GM03348 (cell line): ENCODE data around the gene FGF11.

Source experiments
- DNase-seq: peaks from one replicate; pipeline ENCODE4 v3.0.0; 2012; ENCODE audit warnings: low spot score

The FGF11 gene

GRCh38 chr17:7439462-7440112, at the start of gene FGF11:
Gene FGF11, plus strand, starts transcription at chr17:7439512. Its CDS starts 109 bp downstream, at chr17:7439621.
- DNase-seq: no peak

DNA sequence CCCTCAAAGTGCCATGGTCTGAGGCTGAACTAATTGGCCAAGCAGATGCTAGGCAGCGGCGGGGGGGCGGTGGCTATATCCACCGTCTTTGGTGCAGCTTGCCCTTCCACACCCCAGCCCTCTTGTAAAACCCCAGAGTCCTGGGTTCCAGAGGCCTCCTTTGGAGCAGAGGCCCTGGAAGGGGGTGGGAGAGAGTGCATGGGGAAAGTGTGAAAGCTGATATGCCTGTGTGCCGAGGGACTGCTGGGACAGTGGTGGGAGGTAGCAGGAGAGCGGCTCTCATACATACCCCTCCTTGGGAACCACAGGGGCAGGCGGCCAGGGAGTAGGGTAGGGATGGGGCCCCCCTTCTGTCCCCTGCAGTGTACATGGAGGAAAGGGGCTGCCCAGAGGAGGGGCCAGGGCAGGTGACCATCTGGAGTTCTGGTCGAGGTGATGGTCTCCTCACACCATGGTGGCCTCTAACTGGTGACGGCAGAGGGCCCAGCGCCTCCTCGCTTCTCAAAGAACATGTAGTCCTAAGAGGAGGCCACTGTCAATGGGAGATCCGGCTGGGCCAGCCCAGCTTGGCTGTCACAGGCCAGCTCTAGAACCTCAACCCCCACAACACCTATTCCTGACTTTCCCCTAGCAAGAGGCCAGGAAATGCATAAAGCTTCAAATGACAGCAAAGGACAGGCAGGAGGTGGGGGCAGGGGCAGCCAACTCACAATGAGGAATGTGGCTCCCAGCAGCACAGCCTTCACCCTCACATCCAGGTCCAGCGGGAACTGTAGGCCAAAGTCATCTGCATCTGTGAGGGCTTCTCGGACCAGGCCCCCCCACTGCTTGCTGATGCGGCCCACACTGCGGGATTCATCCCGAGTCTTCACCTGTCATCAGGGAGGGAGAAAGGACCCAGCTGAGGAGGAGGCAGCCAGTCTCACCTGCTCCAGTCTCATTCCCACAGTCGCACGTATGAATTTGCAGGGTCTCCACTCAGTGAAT, 49.1 kb upstream of the FGF11 start:
- no peak for DNase-seq

GRCh38 chr17:7391307-7391706, 48.0 kb upstream of the FGF11 start:
- no peak for DNase-seq

GRCh38 chr17:7392696-7393612, 46.4 kb upstream of the FGF11 start:
- DNase-seq: no peak

GRCh38 chr17:7393613-7394451, 45.5 kb upstream of the FGF11 start:
- peak; percentile 66 for DNase-seq

GRCh38 chr17:7394452-7395191, 44.7 kb upstream of the FGF11 start, which contains the start of gene PLSCR3:
Gene PLSCR3, minus strand, starts transcription at chr17:7394525. Its CDS starts 415 bp downstream, at chr17:7394110.
- peak; percentile 97 for DNase-seq

DNA sequence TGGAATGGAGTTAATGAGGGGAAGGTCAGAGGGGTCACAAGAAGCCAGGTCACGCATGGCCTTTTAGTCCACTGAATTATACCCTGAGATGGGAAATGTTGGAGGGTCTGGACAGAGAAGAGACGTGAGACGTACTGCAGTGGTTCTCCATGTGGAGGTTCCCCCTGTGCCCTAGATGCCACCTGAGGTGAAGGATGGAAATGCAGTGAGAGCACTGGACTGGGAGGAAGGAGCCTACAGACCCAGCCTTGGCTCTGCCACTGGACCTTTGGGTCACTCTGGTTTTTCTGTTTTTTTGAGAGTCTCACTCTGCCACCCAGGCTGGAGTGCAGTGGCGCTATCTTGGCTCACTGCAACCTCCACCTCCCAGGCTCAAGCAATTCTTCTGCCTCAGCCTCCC, 43.2 kb upstream of the FGF11 start:
- no peak for DNase-seq

- DNase-seq: no peak
Measured at GRCh38 chr17:7398612-7399011, 40.7 kb upstream of the FGF11 start.

DNA sequence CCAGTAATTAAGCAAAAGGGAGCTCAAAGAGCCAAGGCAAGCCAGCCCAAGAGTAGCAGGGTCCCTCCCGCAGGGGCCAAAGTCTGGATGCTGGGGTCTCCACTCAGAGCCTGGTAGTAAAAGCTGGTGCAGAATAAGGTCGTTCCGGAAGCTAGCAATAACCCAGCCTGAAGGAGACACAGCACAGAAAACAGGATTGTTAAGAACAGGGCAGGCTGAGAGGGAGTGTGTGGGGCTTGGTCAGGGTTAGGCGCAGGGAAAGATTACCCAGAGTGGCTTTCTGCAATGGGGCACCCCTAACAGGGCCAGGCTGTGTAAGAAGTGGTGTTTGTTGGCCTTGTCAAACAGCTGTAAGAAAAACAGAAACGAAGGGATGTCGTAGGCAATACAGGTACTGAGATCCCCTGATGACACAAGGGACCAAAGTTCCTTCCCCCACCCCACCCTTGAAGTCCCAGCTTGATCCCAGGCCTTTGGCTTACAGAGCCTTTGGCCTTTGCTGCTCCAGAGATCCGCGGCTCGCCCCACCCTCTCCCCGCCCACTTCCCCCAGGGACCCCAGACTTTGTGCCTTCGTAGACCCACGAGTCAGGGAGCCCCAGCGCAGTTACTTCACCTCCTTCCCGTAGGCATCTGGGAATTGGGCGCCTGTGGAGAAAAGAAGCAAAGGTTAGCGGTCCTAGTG, 36.1 kb upstream of the FGF11 start:
- no peak for DNase-seq

- peak; percentile 92 for DNase-seq
Measured at GRCh38 chr17:7403727-7403976, 35.7 kb upstream of the FGF11 start.

DNA sequence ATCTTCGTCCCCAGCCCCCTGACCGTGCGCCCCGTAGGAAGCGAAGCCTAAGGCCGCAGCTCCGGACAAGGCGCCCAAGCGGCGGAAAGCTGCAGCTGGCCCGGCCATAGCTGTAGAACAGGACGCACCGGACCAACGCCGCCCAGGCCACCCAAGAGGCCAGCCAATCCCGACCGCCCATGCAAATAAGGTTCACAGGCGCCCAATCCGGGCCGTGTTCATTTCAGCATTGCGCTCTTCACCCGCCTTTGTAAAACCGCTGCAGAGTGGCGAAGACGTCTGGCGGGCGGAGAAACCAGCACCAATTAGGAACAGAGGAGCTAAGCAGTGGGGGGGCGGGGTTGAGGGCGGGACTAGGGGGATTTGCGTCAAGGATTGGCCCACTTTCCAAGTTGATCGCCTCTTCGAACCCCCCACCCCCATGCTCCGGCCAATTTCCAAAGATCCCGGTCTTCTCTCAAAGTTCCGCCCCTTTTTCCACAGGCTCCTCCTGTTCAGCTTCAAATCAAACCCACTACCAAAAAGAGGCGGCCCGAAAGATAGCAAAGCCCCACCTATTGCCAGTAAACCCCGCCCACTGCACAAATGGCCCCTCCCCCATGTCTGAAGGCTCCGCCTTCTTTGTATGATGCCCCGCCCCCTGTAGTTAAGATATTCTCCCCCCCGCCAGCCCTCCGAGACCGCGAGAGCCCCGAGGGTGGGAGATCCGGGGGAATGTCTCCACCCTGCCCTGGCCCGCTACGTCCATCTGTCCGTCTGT, 35.2 kb upstream of the FGF11 start, which contains the start of gene TMEM256:
Gene TMEM256, minus strand, starts transcription at position 121 of the 760 bp plus-strand sequence. Its CDS starts 13 bp downstream, at position 108.
- DNase-seq: peak; percentile 98

DNA sequence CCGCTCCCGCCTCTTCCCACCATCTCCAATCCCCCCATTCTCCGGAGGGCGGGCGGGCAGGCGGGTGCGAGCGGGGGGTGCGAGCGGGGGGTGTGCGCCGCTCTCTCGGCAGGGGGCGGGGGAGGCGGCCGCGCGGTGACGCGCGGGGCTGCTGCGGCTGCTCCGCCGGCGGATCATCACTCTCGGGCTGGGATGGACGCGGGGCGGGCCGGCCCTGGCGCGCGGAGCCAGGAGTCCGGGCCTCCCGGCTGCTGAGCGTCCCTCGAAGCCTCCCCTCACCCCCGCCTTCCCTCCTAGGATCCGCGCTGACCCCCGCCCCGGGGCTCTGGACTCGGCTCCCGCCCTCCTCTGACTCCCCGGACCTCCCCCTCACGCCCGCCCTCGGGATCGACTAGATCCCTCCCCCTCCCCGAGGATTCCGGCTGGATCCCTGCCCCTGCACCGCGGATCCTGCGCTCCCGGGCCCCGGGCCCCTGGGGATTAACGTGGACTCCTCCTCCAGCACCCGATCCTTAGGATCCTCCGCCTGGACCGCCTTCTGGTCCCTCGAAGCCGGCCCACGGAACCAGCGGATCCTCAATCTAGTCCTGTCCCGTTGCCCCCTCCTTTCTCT, 34.5 kb upstream of the FGF11 start:
- peak; percentile 91 for DNase-seq

- peak; percentile 61 for DNase-seq
Measured at GRCh38 chr17:7405350-7406234, 33.7 kb upstream of the FGF11 start.

DNA sequence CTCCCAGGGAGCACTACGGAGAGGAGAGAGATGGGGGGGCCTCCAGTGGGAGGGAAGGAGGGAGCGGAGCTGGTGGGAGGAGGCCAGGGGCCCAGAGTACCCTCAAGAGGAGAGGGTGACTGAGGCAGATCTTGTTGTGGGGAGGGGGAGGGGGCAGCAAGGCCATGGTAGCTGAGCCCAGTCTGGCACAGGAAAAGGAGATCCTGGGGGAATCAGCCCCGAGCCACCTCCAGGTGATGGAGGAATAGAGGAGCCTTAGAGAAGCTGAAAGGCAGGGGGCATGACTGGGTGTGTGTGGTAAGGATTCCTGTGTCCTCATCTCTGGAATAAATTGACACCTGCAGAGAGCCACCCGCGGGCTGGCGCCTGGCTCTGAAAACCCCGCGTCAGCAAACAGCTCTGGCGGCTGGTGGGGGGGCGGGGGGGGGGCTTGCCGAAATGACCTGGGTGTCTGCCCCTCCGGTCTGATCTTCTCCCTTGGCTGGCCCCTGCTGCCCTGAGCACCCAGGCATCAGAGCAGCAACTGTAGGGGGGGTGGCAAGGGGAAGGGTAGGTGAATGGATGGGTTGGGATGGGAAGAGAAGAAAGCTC, 33.0 kb upstream of the FGF11 start:
- DNase-seq: no peak

GRCh38 chr17:7407082-7407481, 32.2 kb upstream of the FGF11 start:
- no peak for DNase-seq

DNA sequence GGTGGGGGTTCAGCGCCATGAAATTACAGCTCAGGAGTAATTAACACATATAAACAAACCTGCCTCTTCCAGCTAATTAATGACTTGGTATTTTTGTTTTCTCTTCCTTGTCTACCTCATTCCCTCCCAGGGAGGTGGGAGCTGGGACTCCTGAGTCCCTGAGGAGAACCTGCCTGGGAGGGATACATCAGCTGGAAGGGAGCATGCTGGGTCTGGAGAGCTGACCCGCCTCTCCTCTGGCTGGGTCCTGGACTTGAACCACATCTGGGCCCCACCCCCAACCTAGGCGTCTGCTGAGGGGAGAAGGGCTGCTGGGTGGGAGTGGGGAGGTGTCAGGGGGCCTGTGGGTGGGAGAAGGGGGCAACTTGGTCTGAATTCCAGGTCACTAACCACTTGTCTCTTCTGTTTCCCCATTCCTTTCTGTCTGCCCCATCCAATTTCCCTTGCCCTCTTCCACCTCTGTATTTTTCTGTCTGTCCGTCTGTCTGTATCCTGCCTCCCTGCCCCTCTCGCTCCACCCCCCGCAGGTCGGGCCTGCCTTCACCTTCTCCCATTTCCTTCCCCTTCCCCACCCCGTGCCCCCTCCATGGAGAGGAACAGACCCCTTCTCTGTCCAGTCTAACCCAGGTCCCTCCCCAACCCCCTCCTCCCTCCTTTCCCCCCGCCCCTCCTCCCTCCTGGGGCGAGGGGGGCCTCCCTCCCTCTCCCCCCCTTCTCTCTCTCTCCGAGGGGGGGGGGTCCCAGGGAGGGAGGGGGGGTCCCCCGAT, 31.6 kb upstream of the FGF11 start, which contains the start of gene NLGN2:
Gene NLGN2, plus strand, starts transcription at position 361 of the 767 bp plus-strand sequence. CDS start 411 bp downstream, outside the sequence.
- no peak for DNase-seq
